ENCODE results near the gene CDC14B.

- no peak for TF ChIP-seq EZH2phosphoT487 (conservative IDR thresholded peaks at IDR 0.05; ENCODE audit: low read length)
- TF ChIP-seq CTCF (IDR thresholded peaks at IDR 0.05; ENCODE audit: insufficient read depth, low read length, poor library complexity, severe bottlenecking) = no peak
Observed at GRCh38 chr9:96487029-96487396, 132.6 kb downstream of the CDC14B start.
